NAMALWA (cell line): ENCODE data around the gene CADM4.
A peak's percentile ranks its signal among the peaks of the same experiment; 100 is the strongest.
"Not testable (repeated sequence)": the region's sequence is repeated elsewhere in the genome, so short reads cannot be mapped to it uniquely, and the experiment has no call there.

Source experiments
- DNase-seq: peaks from one replicate; pipeline ENCODE4 v3.0.0-alpha.2; 2015; ENCODE audit warnings: low spot score

CADM4 gene

GRCh38 chr19:43606569-43607229 lies 33.0 kb downstream of the CADM4 start:
- DNase-seq, result no peak

- no peak for DNase-seq
Observed at GRCh38 chr19:43605875-43606568, 33.6 kb downstream of the CADM4 start.

- DNase-seq, result not testable (repeated sequence)
Observed at GRCh38 chr19:43600326-43600725, 39.3 kb downstream of the CADM4 start.

- DNase-seq, result no peak
Observed at GRCh38 chr19:43599635-43600295, 39.9 kb downstream of the CADM4 start.

- no peak for DNase-seq
Observed at GRCh38 chr19:43598445-43599240, 41.0 kb downstream of the CADM4 start.

- DNase-seq, result no peak
Observed at GRCh38 chr19:43597876-43598275, 41.8 kb downstream of the CADM4 start.

GRCh38 chr19:43596842-43597461 lies 42.7 kb downstream of the CADM4 start:
- peak; percentile 42 for DNase-seq

GRCh38 chr19:43595999-43596841 lies 43.4 kb downstream of the CADM4 start, which contains the start of the genes IRGQ and ZNF576:
IRGQ (minus strand) TSS chr19:43596134; CDS start chr19:43595338, 796 bp downstream.
ZNF576 (plus strand) TSS chr19:43596595; CDS start chr19:43597109, 514 bp downstream.
- DNase-seq, result peak; percentile 99

- no peak for DNase-seq
Observed at GRCh38 chr19:43595605-43595998, 44.0 kb downstream of the CADM4 start.

- peak; percentile 73 for DNase-seq
Observed at GRCh38 chr19:43594710-43595604, 44.7 kb downstream of the CADM4 start.

- no peak for DNase-seq
Observed at GRCh38 chr19:43594081-43594697, 45.5 kb downstream of the CADM4 start.

GRCh38 chr19:43592800-43593350 lies 46.8 kb downstream of the CADM4 start:
- no peak for DNase-seq

GRCh38 chr19:43591904-43592772 lies 47.5 kb downstream of the CADM4 start:
- DNase-seq, result no peak

- DNase-seq, result peak; percentile 23
Observed at GRCh38 chr19:43589678-43590077, 50.0 kb downstream of the CADM4 start.

- DNase-seq, result no peak
Observed at GRCh38 chr19:43589277-43589676, 50.4 kb downstream of the CADM4 start.

- DNase-seq, result not testable (repeated sequence)
Observed at GRCh38 chr19:43587029-43587428, 52.6 kb downstream of the CADM4 start.

GRCh38 chr19:43586346-43586745 lies 53.3 kb downstream of the CADM4 start:
- no peak for DNase-seq

- DNase-seq, result no peak
Observed at GRCh38 chr19:43584484-43584883, 55.2 kb downstream of the CADM4 start.
